HCT116 (cell line): ENCODE measurements around the gene CYTL1.

ENCODE experiments used
- CTCF ChIP-seq, 3 experiments: fragments of 200-600 bp in 1 of 3; sonication (generic) in 1 of 3; IDR thresholded peaks in 2 of 3; conservative IDR thresholded peaks in 1 of 3; 2 replicates each; pipeline ENCODE4 v1.5.1; 2012 to 2017; ENCODE audit warnings: low read depth in 2 of 3, low read length in 2 of 3, antibody characterized with exemption in 1 of 3, borderline replicate concordance in 1 of 3, control low read depth in 1 of 3, mild to moderate bottlenecking in 1 of 3, mixed read lengths in 1 of 3, mixed run types in 1 of 3, moderate library complexity in 1 of 3; ENCODE audit not compliant: insufficient read depth in 1 of 3
- EGR1 ChIP-seq: IDR thresholded peaks from 2 replicates; pipeline ENCODE4 v1.6.1; 2012; ENCODE audit warnings: low read depth
- ELF1 ChIP-seq: IDR thresholded peaks from 2 replicates; pipeline ENCODE4 v1.6.1; 2012; ENCODE audit warnings: low read depth, borderline replicate concordance
- EZH2 ChIP-seq: fragments of 200-600 bp; sonication (generic); IDR thresholded peaks from 2 replicates; pipeline ENCODE4 v1.6.1; 2017; ENCODE audit warnings: antibody characterized with exemption, mixed run types
- FOSL1 ChIP-seq: IDR thresholded peaks from 2 replicates; pipeline ENCODE4 v1.6.1; 2012; ENCODE audit warnings: low read depth
- MAX ChIP-seq: IDR thresholded peaks from 2 replicates; pipeline ENCODE4 v1.6.1; 2012
- POLR2A ChIP-seq: IDR thresholded peaks from 2 replicates; pipeline ENCODE4 v1.7.0; 2011; ENCODE audit warnings: borderline replicate concordance; ENCODE audit not compliant: insufficient read depth, insufficient read length; ENCODE audit errors: extremely low read depth
- POLR2AphosphoS5 ChIP-seq: IDR thresholded peaks from 2 replicates; pipeline ENCODE4 v1.6.1; 2011; ENCODE audit warnings: mild to moderate bottlenecking, low read depth, low read length, moderate library complexity
- REST ChIP-seq: IDR thresholded peaks from 2 replicates; pipeline ENCODE4 v1.6.1; 2012; ENCODE audit warnings: low read depth
- SIN3A ChIP-seq: IDR thresholded peaks from 2 replicates; pipeline ENCODE4 v1.6.1; 2012; ENCODE audit warnings: low read depth
- SRF ChIP-seq: IDR thresholded peaks from 2 replicates; pipeline ENCODE4 v1.6.1; 2012; ENCODE audit warnings: low read depth
- TCF7L2 ChIP-seq: IDR thresholded peaks from 2 replicates; pipeline ENCODE4 v1.7.0; 2011; ENCODE audit warnings: borderline replicate concordance, inconsistent platforms; ENCODE audit not compliant: insufficient read depth, insufficient read length; ENCODE audit errors: extremely low read depth

GRCh38 chr4:4968161-4968725, 51.0 kb downstream of the CYTL1 start:
- TF ChIP-seq MAX (no peak), POLR2AphosphoS5 (no peak), REST (no peak), TCF7L2 (no peak), CTCF (IDR thresholded peaks at IDR 0.05 in 2 of 3, conservative IDR thresholded peaks at IDR 0.05 in 1 of 3; ENCODE audit: borderline replicate concordance in 1 of 3, insufficient read depth in 1 of 3, low read depth in 2 of 3, low read length in 2 of 3) (no peak), ELF1 (no peak), EGR1 (no peak), POLR2A (no peak), EZH2 (no peak), SRF (no peak), SIN3A (no peak), FOSL1 (no peak)
